Left lobe of liver (tissue), 2 donors: ENCODE results near the gene IL17C. TPM values are rescaled to one million over a fixed set of nuclear protein-coding genes. Genes with fewer than 3 reads are reported as not detected.
"Not testable (repeated sequence)": the region's sequence is repeated elsewhere in the genome, so short reads cannot be mapped to it uniquely, and the experiment has no call there.

ENCODE experiments used
- ATAC-seq: fragments of 200-7000 bp; cut with Tn5 transposase; one replicate; pipeline ENCODE4 v1.9.1; 2020; ENCODE audit warnings: mild to moderate bottlenecking, moderate library complexity
- DNase-seq: peaks from one replicate; pipeline ENCODE4 v3.0.0-alpha.2; 2020; ENCODE audit warnings: low spot score
- total RNA-seq: library from RNA; stranded (reverse); gene quantifications from one replicate; pipeline ENCODE4 v1.2.1, GENCODE V29; 2021
- donor health status: DM: no; HTN: no; CAD: no; lungs with moderate emphysema.
- donor health status: DM: no; HTN: yes; CAD: no.

The IL17C gene
- total RNA-seq, 1 donor from 2014 or later = not detected

- not testable (repeated sequence) for ATAC-seq
Observed at GRCh38 chr16:88609426-88609825, 28.9 kb upstream of the IL17C start.

GRCh38 chr16:88610080-88610479 is 28.3 kb upstream of the IL17C start:
- DNase-seq = no peak
- no peak for ATAC-seq

More at GRCh38 chr16:88609426-88609825, 28.9 kb upstream of the IL17C start:
- DNase-seq = not testable (repeated sequence)

GRCh38 chr16:88610909-88611812 is 27.2 kb upstream of the IL17C start:
- ATAC-seq = no peak
- DNase-seq = no peak

- DNase-seq (no peak), ATAC-seq (no peak)
Observed at GRCh38 chr16:88613293-88613692, 25.1 kb upstream of the IL17C start.

- no peak for DNase-seq
- no peak for ATAC-seq
Observed at GRCh38 chr16:88613911-88614817, 24.2 kb upstream of the IL17C start.

- no peak for DNase-seq
Observed at GRCh38 chr16:88614818-88615580, 23.4 kb upstream of the IL17C start.

GRCh38 chr16:88616320-88616719 is 22.1 kb upstream of the IL17C start:
- peak; percentile 81 for ATAC-seq
- DNase-seq = peak; percentile 89

More at GRCh38 chr16:88614818-88615580, 23.4 kb upstream of the IL17C start:
- ATAC-seq = no peak

GRCh38 chr16:88616736-88617135 is 21.6 kb upstream of the IL17C start:
- ATAC-seq (no peak), DNase-seq (no peak)

- DNase-seq (no peak), ATAC-seq (no peak)
Observed at GRCh38 chr16:88617268-88618031, 20.9 kb upstream of the IL17C start.

GRCh38 chr16:88618182-88618955 is 20.0 kb upstream of the IL17C start:
- ATAC-seq (peak; percentile 76), DNase-seq (peak; percentile 86)

GRCh38 chr16:88618956-88619667 is 19.3 kb upstream of the IL17C start:
- DNase-seq (no peak), ATAC-seq (no peak)

- no peak for DNase-seq
- no peak for ATAC-seq
Observed at GRCh38 chr16:88619859-88620815, 18.2 kb upstream of the IL17C start.

GRCh38 chr16:88622125-88622524 is 16.2 kb upstream of the IL17C start:
- ATAC-seq = no peak

GRCh38 chr16:88622866-88623265 is 15.5 kb upstream of the IL17C start:
- ATAC-seq = no peak
- DNase-seq = no peak

More at GRCh38 chr16:88622125-88622524, 16.2 kb upstream of the IL17C start:
- DNase-seq = no peak

GRCh38 chr16:88623858-88624257 is 14.5 kb upstream of the IL17C start:
- no peak for ATAC-seq
- no peak for DNase-seq

GRCh38 chr16:88624481-88624880 is 13.9 kb upstream of the IL17C start:
- DNase-seq = no peak

GRCh38 chr16:88624977-88625576 is 13.3 kb upstream of the IL17C start:
- ATAC-seq (no peak), DNase-seq (no peak)

More at GRCh38 chr16:88624481-88624880, 13.9 kb upstream of the IL17C start:
- ATAC-seq = no peak
